SK-N-SH treated with all-trans-retinoic acid at 6 μM for 48 hours (cell line): Measurements from ENCODE around the gene VCP.
A peak's percentile ranks its signal among the peaks of the same experiment; 100 is the strongest.

ENCODE experiments used
- ATAC-seq: fragments of 200-7000 bp; cut with Tn5 transposase; 3 replicates; pipeline ENCODE4 v1.9.1; 2020; ENCODE audit warnings: mild to moderate bottlenecking, moderate library complexity
- ARNTL ChIP-seq: fragments of 450-650 bp; formaldehyde crosslinking; IDR thresholded peaks from 2 replicates; pipeline ENCODE4 v1.5.0; 2020; ENCODE audit warnings: low read depth, mild to moderate bottlenecking, moderate library complexity, borderline replicate concordance
- BACH2 ChIP-seq: fragments of 250-450 bp; sonication (Bioruptor Pico); IDR thresholded peaks from 2 replicates; pipeline ENCODE4 v1.9.0; 2021; ENCODE audit warnings: mild to moderate bottlenecking, borderline replicate concordance
- CREB5 ChIP-seq: fragments of 250-450 bp; sonication (Bioruptor Pico); IDR thresholded peaks from 2 replicates; pipeline ENCODE4 v1.5.1; 2020; ENCODE audit warnings: low read depth, mild to moderate bottlenecking, moderate library complexity
- CSDC2 ChIP-seq: fragments of 250-450 bp; sonication (Bioruptor Pico); IDR thresholded peaks from 2 replicates; pipeline ENCODE4 v1.5.0; 2020; ENCODE audit warnings: mild to moderate bottlenecking, moderate library complexity
- ESRRG ChIP-seq: fragments of 250-450 bp; sonication (Bioruptor Pico); IDR thresholded peaks from 2 replicates; pipeline ENCODE4 v1.6.1; 2021; ENCODE audit warnings: mild to moderate bottlenecking
- GLIS3 ChIP-seq: fragments of 250-450 bp; sonication (Bioruptor Pico); IDR thresholded peaks from 2 replicates; pipeline ENCODE4 v1.5.0; 2020; ENCODE audit warnings: mild to moderate bottlenecking, moderate library complexity
- OSR1 ChIP-seq: fragments of 250-450 bp; sonication (Bioruptor Pico); IDR thresholded peaks from 2 replicates; pipeline ENCODE4 v1.8.0; 2022; ENCODE audit warnings: moderate library complexity, mild to moderate bottlenecking, inconsistent platforms
- PATZ1 ChIP-seq: fragments of 250-450 bp; sonication (Bioruptor Pico); IDR thresholded peaks from 2 replicates; pipeline ENCODE4 v1.8.0; 2020; ENCODE audit warnings: mild to moderate bottlenecking, moderate library complexity, borderline replicate concordance
- PPARA ChIP-seq: fragments of 250-450 bp; sonication (Bioruptor Pico); IDR thresholded peaks from 2 replicates; pipeline ENCODE4 v1.5.0; 2020; ENCODE audit warnings: mild to moderate bottlenecking, borderline replicate concordance
- RARB ChIP-seq: fragments of 250-450 bp; sonication (Bioruptor Pico); IDR thresholded peaks from 2 replicates; pipeline ENCODE4 v1.8.0; 2021; ENCODE audit warnings: mild to moderate bottlenecking, moderate library complexity
- SNAI2 ChIP-seq: fragments of 250-450 bp; sonication (Bioruptor Pico); IDR thresholded peaks from 2 replicates; pipeline ENCODE4 v1.5.0; 2020; ENCODE audit warnings: mild to moderate bottlenecking, moderate library complexity
- TOX ChIP-seq: fragments of 250-450 bp; sonication (Bioruptor Pico); IDR thresholded peaks from 2 replicates; pipeline ENCODE4 v1.8.0; 2021; ENCODE audit warnings: mild to moderate bottlenecking, moderate library complexity, borderline replicate concordance
- ZC3H10 ChIP-seq: fragments of 250-450 bp; sonication (Bioruptor Pico); IDR thresholded peaks from 2 replicates; pipeline ENCODE4 v1.5.1; 2021; ENCODE audit warnings: mild to moderate bottlenecking, moderate library complexity
- ZFP3 ChIP-seq: fragments of 250-450 bp; sonication (Bioruptor Pico); IDR thresholded peaks from 2 replicates; pipeline ENCODE4 v1.5.0; 2020; ENCODE audit warnings: mild to moderate bottlenecking, moderate library complexity
- ZFP30 ChIP-seq: fragments of 450-650 bp; formaldehyde crosslinking; IDR thresholded peaks from 2 replicates; pipeline ENCODE4 v1.5.0; 2022; ENCODE audit warnings: mild to moderate bottlenecking, moderate library complexity
- ZNF565 ChIP-seq: fragments of 450-650 bp; formaldehyde crosslinking; conservative IDR thresholded peaks from 2 replicates; pipeline ENCODE4 v1.5.0; 2020; ENCODE audit warnings: low read depth, mild to moderate bottlenecking, moderate library complexity
- ZNF70 ChIP-seq: fragments of 450-650 bp; formaldehyde crosslinking; IDR thresholded peaks from 2 replicates; pipeline ENCODE4 v1.5.0; 2020; ENCODE audit warnings: mild to moderate bottlenecking, moderate library complexity
- ZNF8 ChIP-seq: fragments of 450-650 bp; formaldehyde crosslinking; IDR thresholded peaks from 2 replicates; pipeline ENCODE4 v1.5.0; 2020; ENCODE audit warnings: mild to moderate bottlenecking, moderate library complexity
- TF ChIP-seq, protein P1 (sequence below): fragments of 250-450 bp; sonication (Bioruptor Pico); IDR thresholded peaks from 2 replicates; pipeline ENCODE4 v1.8.0; 2021; ENCODE audit warnings: low read depth, mild to moderate bottlenecking, moderate library complexity, borderline replicate concordance

Gene VCP

DNA sequence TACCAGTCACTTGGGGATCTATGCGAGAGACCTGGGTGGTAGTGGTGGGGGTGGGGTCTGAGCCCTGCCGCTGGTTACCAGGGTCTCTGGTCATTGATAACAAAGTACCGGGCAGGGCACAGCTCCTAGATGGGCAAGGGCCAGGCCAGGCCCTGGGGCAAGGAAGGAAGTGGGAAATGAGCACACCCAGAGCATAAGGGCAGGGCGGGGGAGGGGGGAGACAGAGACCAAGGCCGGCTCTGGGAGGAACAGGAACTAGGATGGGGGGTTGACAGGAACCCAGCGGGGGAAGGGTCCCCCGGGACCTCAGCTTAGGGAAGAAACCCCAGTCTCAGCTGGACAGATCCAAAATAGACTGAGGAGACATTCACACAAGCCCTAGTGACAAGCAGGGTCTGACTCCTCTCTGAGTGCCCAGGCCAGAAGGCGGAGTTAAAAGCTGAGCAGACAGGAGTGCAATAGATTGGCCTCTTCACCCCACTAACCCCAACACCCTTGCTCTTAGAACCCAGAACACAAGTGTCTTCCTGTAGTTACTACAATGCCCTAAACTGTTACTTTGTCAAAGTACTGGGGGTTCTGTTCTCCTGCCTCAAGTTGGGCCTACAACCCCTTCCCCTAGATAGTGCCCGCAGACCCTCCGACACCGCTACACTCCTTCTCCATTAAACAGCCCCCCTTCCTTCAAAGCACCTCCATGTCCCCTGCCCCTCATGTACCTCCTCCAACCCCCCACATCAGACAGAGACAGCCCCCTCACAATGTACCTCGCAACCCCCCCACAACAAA lies 42.6 kb upstream of the VCP start:
- no peak for ATAC-seq

GRCh38 chr9:35114113-35114839 lies 41.9 kb upstream of the VCP start:
- ATAC-seq: peak; percentile 56
- TF ChIP-seq ZFP3 (peak; percentile 92), ZFP30 (no peak), OSR1 (CRISPR knock-in tag) (no peak), CREB5 (CRISPR knock-in tag) (no peak)

More for the DNA sequence above, 42.6 kb upstream of the VCP start:
- TF ChIP-seq TOX (CRISPR knock-in tag) (no peak), ZNF8 (no peak), RARB (no peak), CSDC2 (CRISPR knock-in tag) (no peak), PPARA (CRISPR knock-in tag) (no peak), ZNF70 (no peak), ZNF565 (CRISPR knock-in tag) (no peak), SNAI2 (CRISPR knock-in tag) (no peak), GLIS3 (CRISPR knock-in tag) (no peak), ZFP3 (no peak), ARNTL (no peak)
- TF ChIP-seq, all 23 proteins: peak for 0

- no peak for ATAC-seq
- TF ChIP-seq SNAI2 (CRISPR knock-in tag) (no peak), ZFP30 (no peak), ARNTL (no peak), ZC3H10 (CRISPR knock-in tag) (no peak), CSDC2 (CRISPR knock-in tag) (no peak), ZNF70 (no peak), PPARA (CRISPR knock-in tag) (no peak)
- TF ChIP-seq, protein P1, sequence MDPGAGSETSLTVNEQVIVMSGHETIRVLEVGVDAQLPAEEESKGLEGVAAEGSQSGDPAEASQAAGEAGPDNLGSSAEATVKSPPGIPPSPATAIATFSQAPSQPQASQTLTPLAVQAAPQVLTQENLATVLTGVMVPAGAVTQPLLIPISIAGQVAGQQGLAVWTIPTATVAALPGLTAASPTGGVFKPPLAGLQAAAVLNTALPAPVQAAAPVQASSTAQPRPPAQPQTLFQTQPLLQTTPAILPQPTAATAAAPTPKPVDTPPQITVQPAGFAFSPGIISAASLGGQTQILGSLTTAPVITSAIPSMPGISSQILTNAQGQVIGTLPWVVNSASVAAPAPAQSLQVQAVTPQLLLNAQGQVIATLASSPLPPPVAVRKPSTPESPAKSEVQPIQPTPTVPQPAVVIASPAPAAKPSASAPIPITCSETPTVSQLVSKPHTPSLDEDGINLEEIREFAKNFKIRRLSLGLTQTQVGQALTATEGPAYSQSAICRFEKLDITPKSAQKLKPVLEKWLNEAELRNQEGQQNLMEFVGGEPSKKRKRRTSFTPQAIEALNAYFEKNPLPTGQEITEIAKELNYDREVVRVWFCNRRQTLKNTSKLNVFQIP: no peak
Measured at GRCh38 chr9:35112257-35113020, 40.0 kb upstream of the VCP start.

DNA sequence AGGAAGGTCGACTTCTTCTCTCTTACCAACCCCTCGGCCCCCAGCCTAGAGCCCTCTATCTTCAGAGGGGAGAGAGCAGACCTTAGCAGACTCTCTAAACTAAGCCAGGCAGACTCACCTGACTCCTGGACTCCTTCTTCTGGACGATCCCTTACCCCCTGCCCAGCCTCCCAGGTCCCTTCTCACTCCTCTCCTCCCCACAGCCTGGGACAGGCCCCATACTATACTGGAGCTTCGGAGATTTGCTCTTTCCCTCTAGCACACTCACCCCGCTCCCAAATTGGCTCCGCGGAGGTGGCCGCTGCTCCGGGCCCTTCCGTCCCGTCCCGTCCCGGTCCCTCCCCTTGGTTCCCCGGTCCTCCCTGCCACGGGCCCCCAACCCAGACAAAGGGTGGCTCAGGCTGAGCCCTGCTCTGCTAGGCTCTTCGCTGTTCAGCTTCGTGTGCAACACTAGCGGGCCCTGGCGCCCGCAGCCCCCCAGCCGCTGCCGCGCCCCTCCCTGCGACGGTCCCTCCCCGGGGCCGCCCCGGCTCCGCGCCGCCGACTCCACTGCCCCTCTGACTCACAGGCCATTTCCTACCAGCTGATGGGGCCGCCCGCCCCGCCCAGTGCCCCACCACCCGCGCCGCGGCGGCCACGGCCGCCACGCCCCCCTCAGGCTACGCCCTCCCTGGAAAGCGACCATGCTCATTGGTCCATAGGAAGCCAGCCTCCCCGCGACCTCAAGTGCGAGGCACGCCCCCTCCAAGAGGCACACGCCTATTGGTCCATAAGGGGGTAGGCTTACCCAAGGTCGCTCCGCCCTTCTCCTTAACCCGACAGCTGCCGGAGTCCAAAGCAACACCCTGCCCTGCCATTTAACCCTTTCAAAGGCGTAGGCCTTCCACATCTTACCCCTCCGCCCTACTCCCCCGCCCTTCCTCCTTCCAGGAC lies 38.8 kb upstream of the VCP start:
- peak; percentile 72 for ATAC-seq
- no peak for TF ChIP-seq ZFP3
- TF ChIP-seq OSR1 (CRISPR knock-in tag): no peak
- TF ChIP-seq ZC3H10 (CRISPR knock-in tag): no peak
- no peak for TF ChIP-seq BACH2 (CRISPR knock-in tag)
- no peak for TF ChIP-seq ESRRG (CRISPR knock-in tag)
- no peak for TF ChIP-seq ARNTL

- no peak for TF ChIP-seq ARNTL
- no peak for TF ChIP-seq PATZ1 (CRISPR knock-in tag)
- TF ChIP-seq, protein P1: no peak
- no peak; the same call in 1 of the 3 replicates for ATAC-seq
Measured at GRCh38 chr9:35110327-35110761, 37.9 kb upstream of the VCP start.
